Measurements from ENCODE around the gene TRIM49D2.
"Not testable (repeated sequence)": the region's sequence is repeated elsewhere in the genome, so short reads cannot be mapped to it uniquely, and the experiment has no call there.

The TRIM49D2 gene

DNA sequence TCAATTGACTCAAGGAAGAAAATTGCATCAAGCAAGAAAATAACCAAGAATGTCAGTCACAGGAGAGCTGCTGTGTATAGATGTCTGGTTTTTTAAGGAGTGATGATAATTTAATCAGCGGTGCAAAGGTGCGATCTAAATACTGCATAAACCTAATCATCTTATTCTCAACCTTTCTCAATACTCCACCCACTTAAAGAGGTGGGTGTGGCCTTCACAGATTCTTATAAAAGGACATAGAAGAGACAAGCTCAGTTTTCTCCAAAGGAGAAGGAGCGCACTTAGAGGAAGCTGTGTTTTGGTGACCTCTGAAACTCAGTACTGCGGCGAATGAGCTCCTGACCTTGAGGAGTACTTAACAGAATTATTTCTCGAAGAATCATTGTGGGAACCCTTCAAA lies at the start of gene TRIM49D2:
TSS of gene TRIM49D2 (plus strand) at position 301 of the 400 bp plus-strand sequence. CDS start 2,698 bp downstream, outside the sequence.
- DNase-seq (ENCODE audit: low spot score) = not testable (repeated sequence)

- DNase-seq (ENCODE audit: low spot score) = not testable (repeated sequence)
Measured at GRCh38 chr11:89877511-89877910, 46.4 kb upstream of the TRIM49D2 start.

DNA sequence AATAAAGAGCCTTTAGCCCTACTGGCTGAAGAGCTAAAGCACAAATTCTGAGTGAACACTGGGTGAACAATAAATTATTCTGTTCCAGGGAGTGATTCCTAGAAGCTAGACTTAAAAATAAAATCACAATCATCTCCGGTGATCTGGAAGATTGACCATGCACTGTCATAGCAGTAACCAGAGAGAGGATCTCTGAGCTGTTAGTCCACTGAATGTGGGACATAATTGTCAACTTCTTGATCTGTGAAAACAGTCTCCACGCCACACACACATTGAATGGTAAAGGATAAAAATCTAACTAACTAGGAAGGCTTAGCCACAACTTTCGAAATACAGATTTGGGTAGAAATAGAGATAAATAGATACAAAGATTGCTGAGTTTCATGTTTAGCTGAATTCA lies 30.6 kb upstream of the TRIM49D2 start:
- not testable (repeated sequence) for DNase-seq (ENCODE audit: low spot score)

DNA sequence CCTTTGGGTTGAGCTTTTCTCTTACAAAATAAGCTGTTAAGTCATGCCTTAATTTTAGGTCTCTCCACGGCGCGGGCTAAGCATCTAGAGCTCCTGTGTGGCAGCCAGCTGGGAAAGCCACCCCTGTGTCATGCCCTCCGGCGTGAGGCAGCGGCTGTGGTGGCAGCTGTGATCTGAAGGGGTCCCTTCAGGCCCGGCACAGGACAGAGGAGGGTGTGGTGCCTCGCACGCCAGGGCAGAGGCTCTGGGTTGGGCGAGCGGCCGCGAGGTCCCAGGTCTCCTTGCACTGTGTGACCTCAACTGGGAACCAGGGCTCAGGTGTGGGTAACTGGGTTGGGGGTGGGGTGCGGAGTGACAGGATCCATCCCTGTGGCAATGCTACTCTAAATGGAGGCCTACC lies 23.1 kb upstream of the TRIM49D2 start:
- not testable (repeated sequence) for DNase-seq (ENCODE audit: low spot score)

- DNase-seq (ENCODE audit: low spot score) = no peak
Measured at GRCh38 chr11:89922195-89922660, 1.6 kb upstream of the TRIM49D2 start, which contains the start of gene TRIM49D1. TSS of gene TRIM49D1 (minus strand) at chr11:89922245. CDS start at chr11:89917710, 4,535 bp downstream.

- not testable (repeated sequence) for DNase-seq (ENCODE audit: low spot score)
Measured at GRCh38 chr11:89960833-89961232, 37.0 kb downstream of the TRIM49D2 start.

DNA sequence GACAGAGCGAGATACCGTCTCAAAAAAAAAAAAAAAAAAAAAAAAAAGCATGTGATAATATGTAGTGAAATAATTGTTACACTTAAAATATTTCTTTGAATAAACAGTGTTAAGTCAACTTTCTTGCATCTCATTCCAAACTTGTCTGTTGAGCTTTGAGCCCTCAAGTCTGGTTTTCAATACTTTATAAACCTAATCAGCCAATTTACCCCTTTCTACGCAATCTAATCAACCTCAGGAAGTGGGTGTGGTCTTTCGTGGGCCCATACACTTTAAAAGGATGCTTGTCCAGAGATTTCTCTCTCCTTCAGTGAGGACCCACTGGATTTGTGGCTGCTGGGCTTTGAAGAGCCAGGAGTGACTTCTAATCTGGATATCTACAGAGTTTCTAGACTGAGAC lies 41.9 kb downstream of the TRIM49D2 start, which contains the start of gene TRIM64:
TSS of gene TRIM64 (plus strand) at position 301 of the 400 bp plus-strand sequence. CDS start 2,467 bp downstream, outside the sequence.
- not testable (repeated sequence) for DNase-seq (ENCODE audit: low spot score)

All from kidney capillary endothelial cell (primary cell).